LNCAP (cell line): Measurements from ENCODE around the gene TRIM32.
A peak's percentile ranks its signal among the peaks of the same experiment; 100 is the strongest.

Experiments used
- TF ChIP-seq, protein P1 (sequence below): fragments of 450-650 bp; IDR thresholded peaks from 2 replicates; pipeline ENCODE4 v1.5.1; 2017; ENCODE audit warnings: mild to moderate bottlenecking

Gene TRIM32

DNA sequence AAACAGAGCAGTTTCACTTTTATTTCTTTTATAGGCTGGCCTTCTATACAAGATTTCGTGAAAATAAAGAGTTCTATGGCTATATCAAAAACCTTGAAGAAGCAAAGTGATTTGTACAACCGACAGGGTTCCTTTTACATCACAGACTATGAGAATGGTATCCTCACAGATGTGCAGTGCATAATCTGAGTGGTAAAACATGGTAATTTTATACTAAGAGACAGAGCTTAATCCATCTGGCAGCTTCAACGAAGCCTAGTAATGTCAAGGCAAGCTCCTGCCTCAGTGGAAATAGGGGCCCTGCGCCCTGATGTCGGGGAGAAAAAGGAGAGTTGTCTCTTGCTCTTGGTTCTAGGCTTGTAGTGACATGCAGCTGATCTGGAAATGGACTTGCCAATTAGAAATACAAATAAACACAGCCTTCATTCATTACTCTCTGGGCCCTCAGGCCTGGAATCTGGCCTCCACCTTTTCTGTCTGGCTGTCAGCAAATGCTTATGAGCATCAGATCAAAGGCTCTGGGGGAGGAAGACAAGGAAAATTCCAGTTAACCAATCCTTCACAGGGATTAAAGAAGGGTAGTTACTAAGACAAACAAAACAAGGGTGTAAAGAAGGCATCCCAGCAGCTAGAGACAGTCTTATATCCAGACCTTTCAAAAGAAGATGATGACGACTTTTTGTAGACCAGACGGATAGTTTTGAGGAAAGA, 33.6 kb upstream of the TRIM32 start:
- TF ChIP-seq, protein P1, sequence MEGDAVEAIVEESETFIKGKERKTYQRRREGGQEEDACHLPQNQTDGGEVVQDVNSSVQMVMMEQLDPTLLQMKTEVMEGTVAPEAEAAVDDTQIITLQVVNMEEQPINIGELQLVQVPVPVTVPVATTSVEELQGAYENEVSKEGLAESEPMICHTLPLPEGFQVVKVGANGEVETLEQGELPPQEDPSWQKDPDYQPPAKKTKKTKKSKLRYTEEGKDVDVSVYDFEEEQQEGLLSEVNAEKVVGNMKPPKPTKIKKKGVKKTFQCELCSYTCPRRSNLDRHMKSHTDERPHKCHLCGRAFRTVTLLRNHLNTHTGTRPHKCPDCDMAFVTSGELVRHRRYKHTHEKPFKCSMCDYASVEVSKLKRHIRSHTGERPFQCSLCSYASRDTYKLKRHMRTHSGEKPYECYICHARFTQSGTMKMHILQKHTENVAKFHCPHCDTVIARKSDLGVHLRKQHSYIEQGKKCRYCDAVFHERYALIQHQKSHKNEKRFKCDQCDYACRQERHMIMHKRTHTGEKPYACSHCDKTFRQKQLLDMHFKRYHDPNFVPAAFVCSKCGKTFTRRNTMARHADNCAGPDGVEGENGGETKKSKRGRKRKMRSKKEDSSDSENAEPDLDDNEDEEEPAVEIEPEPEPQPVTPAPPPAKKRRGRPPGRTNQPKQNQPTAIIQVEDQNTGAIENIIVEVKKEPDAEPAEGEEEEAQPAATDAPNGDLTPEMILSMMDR: no peak

GRCh38 chr9:116654059-116654355, 33.1 kb upstream of the TRIM32 start:
- TF ChIP-seq, protein P1: no peak

DNA sequence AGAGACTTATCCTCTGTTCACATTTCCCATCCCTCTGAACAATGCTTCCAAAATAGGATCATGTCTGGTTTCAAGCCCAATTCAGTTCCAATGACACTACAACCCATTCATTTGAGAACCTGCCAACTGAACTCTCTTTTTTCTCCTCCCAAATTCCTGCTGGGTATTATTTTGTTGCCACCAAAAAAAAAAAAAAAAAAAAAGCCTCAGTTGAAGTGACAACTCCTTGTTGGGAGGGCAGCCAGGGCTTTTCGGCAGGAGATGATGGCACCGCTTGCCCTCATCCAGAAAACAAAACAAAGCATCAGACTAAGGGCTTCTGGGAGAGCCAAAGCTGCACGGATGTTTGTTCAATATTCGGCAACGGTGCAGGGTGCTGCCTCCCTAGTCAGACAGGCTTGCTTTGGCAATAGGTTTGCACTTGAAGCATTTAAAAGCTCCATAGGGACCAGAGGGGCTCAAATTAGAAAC, 30.6 kb upstream of the TRIM32 start:
- TF ChIP-seq, protein P1: no peak

DNA sequence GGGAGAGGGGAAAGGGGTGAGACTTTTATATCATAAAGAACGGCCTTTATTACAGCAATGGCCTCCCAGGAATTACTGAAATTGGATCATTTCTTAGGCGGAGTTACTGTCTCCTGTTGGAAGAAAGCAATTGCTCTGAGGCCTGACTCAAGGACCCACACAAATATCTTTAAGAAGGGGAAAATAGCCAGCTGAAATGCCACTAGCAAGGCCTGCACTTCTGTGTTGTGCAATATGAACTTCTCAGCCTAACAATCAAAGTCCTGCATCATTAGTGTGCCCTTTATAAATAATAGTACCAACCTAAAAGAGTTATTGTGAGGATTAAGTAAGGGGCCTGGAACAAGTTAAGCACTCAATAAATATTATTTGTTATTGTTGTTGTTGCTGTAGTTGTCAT, 30.1 kb upstream of the TRIM32 start:
- TF ChIP-seq, protein P1: no peak

DNA sequence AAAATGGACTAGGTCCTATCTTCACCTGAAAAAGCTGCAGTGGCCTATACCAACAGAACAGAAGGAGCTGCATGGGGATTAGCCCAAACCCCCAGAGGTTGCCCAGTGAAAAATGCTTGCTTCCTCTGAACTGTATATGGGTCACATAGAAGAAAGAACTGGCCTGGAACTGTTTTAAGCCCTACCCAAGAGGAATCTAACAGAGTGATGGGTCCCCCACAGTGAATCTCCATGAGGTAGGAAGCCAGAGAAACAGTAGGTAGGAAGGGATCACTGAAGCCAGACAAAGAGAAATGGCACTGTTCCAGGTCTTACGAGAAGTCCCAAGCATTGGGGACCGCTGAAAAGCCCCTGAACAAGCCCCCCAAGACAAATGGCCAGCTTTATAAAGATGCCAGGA, 28.8 kb upstream of the TRIM32 start:
- TF ChIP-seq, protein P1: no peak

DNA sequence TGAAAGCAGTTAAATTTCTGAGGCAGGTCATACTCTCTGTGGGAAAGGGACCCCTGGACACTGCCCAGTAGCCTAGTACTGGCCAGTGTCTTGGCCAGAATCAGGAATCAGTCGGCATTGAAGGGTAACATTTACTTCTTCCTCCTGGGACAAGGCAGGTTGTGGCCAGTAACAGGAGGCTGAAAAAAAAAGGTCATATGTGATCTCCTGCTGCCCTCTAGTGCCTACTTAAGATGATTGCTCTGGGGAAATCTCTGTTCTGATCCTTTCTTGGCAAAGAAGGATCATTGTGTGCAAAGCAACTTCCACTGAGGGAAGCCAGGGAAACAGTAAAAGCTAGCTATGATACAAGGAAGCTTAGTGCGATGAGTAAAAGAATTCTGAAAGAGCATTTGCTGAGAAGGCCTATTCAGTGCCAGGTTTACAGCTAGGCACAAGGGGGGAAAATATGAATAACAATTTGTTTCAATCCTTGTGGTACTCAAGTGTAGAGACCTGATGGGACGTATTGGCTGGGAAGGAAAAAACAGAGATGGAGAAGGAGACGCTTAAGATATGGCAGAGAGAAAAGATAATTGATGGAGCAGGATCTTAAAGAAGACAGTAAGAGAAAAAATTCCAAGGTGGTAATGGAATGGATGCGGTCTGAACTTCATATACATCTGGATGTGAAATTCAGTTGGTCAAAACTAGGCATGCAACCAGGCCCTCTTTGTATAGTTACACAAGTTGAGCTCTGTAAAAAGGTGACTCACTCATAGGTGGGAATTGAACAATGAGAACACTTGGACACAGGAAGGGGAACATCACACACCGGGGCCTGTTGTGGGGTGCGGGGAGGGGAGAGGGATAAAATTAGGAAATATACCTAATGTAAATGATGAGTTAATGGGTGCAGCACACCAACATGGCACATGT, 25.8 kb upstream of the TRIM32 start:
- TF ChIP-seq, protein P1: peak; percentile 79

DNA sequence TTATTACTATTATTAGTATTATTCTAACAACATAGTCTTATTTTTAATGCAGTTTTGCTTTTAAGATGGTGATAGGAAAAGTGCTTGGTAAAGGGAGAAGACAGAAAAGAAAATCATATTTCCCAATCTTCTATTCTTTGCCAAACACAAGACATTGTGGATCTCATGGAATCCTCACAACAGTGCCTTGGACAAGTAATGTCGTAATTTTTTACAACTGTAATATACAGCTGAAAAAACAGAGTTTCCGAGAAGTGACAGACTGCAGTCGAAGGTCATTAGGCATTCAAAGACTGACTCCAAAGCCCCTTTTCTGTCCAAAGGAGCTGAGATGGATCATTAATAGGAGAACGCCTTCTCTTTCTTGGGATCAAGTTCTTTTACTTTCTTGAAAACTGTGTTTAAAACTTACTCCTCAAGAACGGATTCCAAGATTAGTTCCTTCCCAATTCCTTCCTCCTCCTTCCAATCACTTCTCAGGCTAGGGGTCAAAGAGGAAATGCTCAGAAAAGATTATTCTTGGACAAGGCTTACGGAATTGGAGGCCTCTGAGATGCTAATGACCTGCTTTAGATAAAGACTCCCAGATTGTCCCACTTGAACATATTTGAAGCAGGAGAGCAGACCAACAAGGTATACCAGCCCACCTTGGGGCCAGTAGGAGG, 24.3 kb upstream of the TRIM32 start:
- TF ChIP-seq, protein P1: no peak
